Activated T-cell treated with anti-CD3 and anti-CD28 coated beads for 4 hours (primary cell): ENCODE results near the gene CAT.

Source experiments
- DNase-seq: peaks from one replicate; pipeline ENCODE4 v3.0.0-alpha.2; 2020

CAT gene

DNA sequence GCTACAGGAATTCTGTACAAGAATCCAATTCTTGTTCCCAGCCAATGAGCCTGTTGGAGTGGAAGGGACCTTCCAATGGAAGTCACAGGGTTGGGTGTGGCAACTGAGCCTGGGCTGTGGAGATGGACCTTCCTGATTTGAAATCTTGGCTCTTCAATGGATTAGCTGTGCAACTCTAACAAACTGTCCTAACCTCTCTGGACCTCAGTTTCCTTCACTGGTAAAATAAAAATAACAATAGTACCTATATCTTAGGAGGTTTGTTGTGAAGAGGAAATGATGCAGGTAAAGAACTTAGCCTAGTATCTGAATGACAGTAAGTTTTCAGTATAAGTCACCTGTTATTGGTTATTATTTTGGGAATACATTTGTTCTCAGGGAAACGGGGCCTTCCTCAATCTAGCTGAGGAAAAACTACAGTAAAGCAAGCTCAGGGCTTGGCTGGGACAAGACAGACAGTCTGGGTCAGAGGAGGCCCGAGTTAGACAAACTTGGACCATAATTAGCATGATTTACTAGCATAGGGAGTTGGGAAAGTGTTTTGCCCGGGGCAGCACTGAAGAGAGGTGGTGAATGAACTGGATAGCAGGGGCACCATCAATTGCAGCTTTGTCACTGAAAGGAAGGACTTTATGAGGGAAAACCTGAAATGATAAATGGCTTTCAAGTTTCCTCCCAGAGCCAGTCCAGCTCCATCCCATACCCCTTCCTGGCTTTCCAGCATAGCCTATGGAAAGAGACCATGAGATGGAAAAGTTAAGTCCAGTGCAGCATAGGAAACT lies 61.2 kb downstream of the CAT start:
- no peak for DNase-seq

GRCh38 chr11:34501500-34501899 lies 62.8 kb downstream of the CAT start:
- no peak for DNase-seq

DNA sequence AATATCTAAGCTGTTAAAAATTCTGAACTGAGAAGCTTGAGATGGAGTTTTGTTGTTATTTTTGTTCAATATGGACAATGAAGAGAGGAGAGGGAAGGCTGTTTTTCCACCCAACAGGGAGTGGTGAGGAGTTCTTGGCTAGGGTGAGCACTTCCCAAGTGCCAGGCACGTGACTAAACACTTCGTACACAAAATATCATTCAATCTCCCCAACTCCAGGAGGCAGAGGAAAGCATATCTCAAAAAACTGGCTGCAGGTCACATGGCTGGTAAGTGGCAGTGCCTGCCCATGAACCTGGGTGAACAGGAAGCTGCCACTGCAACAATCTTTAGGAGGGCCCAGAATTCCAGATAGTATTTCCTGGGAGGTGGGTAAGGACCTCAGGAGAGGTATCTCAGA lies 63.2 kb downstream of the CAT start:
- no peak for DNase-seq

- no peak for DNase-seq
These were observed 64.2 kb downstream of the CAT start for GRCh38 chr11:34502949-34503348.

- no peak for DNase-seq
These were observed 67.1 kb downstream of the CAT start for GRCh38 chr11:34505874-34506273.

DNA sequence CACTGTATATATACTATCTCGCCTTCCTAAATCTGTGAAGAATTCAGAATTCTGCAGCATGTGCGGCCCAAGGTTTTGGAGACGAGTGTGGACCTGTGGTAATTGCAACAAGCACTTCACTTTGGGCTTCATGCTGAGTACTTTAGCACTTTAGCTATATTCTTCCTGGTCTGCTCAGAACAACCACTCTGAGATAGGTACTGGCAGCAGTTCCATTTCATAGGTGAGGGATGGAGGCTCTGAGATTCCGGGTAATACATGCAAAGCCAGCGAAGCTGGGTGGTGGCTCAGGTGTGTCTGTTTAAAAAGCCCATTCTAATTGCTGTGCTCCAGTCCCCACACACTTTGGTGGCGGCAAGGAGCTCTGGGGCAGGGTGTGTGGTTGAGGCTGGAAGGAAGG lies 68.4 kb downstream of the CAT start:
- no peak for DNase-seq

- no peak for DNase-seq
These were observed 68.9 kb downstream of the CAT start for GRCh38 chr11:34507610-34508009.

DNA sequence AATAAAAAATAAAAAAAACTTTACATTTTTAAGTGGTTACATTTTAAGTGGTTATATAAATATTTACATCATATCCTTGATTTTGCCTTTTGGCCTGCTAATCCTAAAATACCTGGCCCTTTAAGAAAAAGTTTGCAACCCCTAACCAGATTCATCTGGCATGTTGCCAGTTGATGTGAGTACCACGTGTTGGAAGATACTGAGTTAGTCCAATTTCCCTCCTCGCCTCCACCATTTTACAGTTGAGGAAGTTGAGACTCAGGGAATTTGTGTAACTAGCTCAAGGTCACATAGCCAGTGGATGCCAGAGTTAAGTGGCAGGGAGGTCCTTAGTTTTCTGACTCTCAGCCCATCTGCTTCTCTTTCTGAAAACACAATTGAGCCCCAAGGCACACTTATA lies 69.8 kb downstream of the CAT start:
- no peak for DNase-seq

- no peak for DNase-seq
These were observed 70.7 kb downstream of the CAT start for GRCh38 chr11:34509336-34509876.

GRCh38 chr11:34510218-34510617 lies 71.5 kb downstream of the CAT start:
- no peak for DNase-seq

- no peak for DNase-seq
These were observed 71.9 kb downstream of the CAT start for GRCh38 chr11:34510673-34511072.

- DNase-seq: peak; percentile 27
These were observed 74.3 kb downstream of the CAT start for GRCh38 chr11:34512840-34513681.

GRCh38 chr11:34513682-34514449 lies 75.1 kb downstream of the CAT start, which contains the start of gene ELF5:
ELF5 (minus strand) TSS chr11:34513794; CDS start chr11:34505749, 8,045 bp downstream.
- DNase-seq: no peak

DNA sequence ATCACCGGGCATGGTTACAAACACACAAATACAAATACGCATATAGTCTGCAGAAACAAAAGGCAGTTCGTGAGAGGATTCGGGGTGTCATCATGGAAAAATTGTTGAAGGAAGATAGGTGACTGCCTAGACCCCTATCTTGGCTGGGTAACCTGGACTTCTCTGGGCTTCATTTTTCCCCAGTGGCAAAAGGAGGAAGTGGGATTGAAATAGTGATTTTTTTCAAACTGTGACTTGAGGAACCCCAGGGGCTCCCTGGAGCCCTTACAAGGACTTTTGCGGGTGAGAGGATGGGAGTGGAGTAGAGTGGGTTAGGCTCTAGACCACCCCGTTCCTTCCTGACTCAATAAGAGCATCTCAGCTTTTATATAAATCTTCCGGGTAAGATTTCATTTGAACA lies 75.9 kb downstream of the CAT start:
- no peak for DNase-seq

DNA sequence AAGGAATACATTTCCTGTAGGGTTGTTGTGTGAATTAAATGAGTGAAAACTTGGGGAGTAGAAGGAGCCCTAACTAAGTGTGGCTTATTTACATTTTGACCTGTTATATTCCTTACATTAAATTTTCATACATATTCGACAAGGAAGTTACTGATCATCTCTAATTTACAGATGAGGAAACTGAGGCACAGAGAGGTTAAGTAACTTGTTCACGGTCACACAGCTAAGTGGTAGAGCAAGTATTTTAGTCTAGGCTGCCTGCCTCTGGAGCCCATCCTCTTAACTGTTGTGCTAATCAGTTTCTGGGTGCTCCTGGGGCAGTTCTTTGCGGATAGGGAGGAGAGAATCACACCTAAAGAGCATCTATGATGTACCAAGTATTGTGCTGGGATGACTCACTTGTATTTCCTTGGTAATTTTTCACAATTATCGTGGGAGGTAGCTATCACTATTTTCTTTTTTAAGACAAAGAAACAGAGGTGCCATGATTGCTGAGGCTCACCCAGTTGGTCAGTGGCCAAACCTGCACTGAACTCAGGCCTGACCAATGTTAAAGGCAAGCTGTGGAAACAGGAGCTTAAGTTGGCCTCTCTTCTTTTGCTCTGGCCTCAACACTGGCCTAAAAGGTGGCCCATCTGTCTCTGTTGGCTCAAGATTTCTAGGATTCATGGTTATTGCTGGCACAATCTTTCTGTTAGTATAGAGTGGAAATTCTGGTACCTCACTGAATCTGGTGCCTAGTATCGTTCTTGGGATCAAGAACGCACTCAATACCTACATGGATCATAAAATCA lies 77.7 kb downstream of the CAT start:
- DNase-seq: no peak

DNA sequence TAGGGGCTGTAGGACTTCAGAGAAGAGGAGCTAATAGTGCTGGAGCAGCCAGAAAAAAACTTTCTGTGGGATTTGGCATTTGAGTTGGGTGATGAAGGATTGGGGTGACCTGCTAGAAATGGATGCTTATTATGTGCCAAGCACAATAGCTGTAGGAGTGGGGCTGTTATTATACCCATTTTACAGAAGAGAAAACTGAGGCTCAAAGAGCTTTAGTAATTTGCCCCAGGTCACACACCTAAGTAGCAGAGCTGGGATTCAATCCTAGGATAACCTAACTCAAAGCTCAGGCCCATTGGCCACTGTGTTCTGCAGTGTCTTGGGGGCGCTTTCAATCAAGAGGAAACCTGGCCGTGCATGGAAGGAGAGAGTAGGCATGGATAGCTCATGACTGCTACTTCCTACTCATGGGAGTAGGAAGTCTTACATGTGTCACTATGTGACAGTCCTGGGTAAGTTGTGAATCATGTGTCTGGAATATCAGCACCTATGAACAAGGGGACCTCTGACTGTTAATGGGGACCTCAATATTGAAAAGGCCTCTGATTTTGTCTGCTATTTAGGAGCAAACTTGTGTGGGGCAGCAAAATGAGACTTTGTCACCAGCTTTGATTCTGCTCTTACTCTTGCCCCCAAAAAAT lies 81.0 kb downstream of the CAT start:
- no peak for DNase-seq

- DNase-seq: no peak
These were observed 82.5 kb downstream of the CAT start for GRCh38 chr11:34521265-34521664.
